ENCODE data around the gene SYCP2. TPM values are rescaled to one million over a fixed set of nuclear protein-coding genes. Genes with fewer than 3 reads are reported as not detected.
"Not testable (repeated sequence)": the region's sequence is repeated elsewhere in the genome, so short reads cannot be mapped to it uniquely, and the experiment has no call there.

SYCP2 gene, protein sequence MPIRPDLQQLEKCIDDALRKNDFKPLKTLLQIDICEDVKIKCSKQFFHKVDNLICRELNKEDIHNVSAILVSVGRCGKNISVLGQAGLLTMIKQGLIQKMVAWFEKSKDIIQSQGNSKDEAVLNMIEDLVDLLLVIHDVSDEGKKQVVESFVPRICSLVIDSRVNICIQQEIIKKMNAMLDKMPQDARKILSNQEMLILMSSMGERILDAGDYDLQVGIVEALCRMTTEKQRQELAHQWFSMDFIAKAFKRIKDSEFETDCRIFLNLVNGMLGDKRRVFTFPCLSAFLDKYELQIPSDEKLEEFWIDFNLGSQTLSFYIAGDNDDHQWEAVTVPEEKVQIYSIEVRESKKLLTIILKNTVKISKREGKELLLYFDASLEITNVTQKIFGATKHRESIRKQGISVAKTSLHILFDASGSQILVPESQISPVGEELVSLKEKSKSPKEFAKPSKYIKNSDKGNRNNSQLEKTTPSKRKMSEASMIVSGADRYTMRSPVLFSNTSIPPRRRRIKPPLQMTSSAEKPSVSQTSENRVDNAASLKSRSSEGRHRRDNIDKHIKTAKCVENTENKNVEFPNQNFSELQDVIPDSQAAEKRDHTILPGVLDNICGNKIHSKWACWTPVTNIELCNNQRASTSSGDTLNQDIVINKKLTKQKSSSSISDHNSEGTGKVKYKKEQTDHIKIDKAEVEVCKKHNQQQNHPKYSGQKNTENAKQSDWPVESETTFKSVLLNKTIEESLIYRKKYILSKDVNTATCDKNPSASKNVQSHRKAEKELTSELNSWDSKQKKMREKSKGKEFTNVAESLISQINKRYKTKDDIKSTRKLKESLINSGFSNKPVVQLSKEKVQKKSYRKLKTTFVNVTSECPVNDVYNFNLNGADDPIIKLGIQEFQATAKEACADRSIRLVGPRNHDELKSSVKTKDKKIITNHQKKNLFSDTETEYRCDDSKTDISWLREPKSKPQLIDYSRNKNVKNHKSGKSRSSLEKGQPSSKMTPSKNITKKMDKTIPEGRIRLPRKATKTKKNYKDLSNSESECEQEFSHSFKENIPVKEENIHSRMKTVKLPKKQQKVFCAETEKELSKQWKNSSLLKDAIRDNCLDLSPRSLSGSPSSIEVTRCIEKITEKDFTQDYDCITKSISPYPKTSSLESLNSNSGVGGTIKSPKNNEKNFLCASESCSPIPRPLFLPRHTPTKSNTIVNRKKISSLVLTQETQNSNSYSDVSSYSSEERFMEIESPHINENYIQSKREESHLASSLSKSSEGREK (N-terminal part only)
- 0.35 and 0.47 TPM in 2 replicates for total RNA-seq (2014; rRNA removed; shearing (Covaris generic))
- 0.15 and 0.42 TPM in 2 replicates for polyA plus RNA-seq (2015; cell fraction: cytosol; rRNA removed)
- polyA plus RNA-seq (2015; cell fraction: nucleus; rRNA removed): 3.1 and 5.7 TPM in 2 replicates

DNA sequence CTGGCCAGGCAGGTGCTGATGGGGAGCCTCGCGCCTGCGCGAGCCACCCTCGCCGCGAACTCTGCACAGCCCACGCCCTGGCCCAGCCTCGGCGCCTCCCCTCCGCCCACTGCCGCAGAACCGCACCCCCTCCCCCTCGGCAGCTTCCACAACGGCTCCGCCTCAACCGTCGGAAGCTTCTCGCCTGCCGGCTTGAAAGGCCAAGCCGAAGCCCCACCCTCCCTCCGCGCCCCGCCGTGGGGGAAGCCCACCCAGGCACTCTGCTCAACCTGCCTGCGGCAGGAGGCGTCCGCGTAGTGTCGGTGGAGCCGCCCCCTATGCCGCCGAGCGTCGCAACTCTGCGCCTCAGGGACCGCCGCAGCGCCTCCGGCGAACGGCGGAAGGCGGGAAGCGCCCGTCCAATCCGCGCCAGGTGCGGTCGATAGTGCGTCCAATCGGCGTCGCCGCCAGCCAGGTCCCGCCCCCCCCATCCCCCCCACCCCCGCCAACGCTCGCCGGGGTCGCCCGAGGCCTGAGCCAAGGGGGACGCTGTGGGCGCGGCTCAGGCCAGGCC lies at the start of gene SYCP2:
SYCP2 (minus strand) TSS at position 342 of the 553 bp plus-strand sequence. CDS start 11,224 bp downstream, outside the sequence.
- no peak for DNase-seq (ENCODE audit: low read depth)

DNA sequence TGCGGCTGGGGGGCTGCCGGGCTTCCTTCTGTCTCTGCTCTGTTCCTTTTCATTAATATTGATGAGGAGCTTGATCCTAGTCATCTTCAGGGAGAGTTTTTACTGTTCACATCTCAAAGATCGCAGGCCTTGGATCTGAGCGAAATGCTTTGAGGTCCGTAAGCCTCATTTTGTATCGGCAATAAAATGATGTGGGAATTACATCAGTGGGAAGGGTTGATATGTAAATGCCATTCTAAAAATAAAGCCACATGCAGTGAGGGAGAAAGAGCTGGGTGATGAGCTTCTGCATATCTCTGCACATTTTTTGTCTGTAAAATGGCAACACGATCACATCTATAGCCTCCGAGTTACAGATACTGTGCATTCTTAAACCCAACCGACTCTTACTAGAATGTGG lies 49.6 kb upstream of the SYCP2 start:
- DNase-seq (ENCODE audit: low read depth): no peak

DNA sequence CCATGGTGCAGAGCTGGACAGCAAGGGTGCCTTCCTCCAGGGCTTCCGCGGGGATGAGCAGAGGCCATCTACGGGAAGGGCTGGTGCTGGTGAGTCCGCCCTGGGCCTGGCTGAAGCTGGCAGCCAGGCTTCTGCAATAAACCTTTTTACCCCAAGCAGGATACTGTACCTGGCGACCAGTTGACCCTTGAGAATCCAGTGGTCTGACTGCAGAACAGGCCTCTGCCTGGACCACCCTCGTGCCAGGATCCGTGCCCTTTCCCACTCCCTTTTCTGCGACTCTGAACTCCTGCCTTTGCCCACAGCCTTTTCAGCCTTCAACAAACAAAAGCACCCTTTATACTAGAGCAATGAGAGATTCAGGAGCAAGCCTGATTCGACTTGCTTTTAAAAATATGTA lies 43.6 kb upstream of the SYCP2 start:
- no peak for DNase-seq (ENCODE audit: low read depth)

DNA sequence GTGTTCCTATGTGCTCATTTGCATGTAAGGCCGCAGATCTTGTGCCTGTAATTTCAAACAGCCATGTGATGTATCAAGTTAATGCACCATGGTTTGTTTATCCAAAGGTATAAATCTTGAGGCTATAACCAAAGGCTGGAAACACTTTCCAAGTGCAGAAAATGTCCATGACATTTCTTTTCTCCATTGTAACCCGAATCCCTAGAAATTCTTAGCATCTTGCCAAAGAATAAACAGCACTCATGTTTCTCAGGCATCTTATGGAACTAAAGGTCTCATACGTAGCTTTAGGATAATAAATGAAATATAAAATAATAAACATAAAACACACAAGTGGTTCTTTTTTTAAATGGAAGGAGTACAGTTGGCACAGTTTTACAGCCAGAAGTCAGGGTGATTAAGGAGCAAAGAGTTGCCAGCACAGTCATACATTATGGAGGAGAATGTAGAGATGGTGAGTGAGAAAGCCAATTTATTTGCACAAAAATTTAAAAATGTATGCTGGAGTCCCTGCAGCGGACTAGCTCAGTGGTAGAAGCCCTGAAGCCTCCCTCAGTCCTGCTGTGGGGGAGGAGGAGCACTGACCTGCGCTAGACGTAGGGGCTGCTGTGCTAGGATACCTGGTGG lies 42.8 kb upstream of the SYCP2 start:
- DNase-seq (ENCODE audit: low read depth): no peak

DNA sequence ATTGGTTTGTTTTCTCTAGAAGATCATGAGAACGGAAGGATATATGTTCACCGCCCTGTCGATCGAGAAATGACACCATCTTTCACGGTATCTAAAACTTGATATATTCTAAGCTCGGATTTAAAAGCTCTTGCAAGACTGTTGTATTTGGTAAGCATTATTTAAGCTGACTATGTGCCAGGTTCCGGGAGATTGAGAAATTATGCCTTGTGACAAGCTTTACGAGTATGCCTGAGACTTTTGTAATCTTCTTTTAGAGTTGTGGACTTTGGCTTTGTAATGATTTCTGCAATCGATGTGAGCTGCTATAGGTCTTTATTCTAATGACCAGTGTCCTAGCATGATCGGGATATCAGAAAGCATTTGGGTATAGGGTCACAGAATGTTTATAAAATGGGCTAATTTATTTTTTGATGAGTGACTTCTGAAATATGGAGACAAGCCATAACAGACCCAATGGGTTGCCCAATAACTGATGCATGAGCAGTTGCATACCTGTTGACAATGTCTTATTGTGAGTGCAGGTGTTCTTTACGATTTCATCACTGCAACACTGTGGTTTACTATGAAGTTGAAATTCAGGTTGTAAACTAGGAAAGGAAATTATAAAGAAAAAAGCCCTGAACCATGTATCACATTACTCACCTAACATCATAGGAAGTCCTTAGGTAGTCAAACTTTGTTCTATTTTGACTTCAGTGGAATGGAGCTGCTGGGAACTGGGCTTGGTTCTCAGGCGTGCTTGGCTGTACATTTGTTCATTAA lies 38.8 kb upstream of the SYCP2 start:
- no peak for DNase-seq (ENCODE audit: low read depth)

DNA sequence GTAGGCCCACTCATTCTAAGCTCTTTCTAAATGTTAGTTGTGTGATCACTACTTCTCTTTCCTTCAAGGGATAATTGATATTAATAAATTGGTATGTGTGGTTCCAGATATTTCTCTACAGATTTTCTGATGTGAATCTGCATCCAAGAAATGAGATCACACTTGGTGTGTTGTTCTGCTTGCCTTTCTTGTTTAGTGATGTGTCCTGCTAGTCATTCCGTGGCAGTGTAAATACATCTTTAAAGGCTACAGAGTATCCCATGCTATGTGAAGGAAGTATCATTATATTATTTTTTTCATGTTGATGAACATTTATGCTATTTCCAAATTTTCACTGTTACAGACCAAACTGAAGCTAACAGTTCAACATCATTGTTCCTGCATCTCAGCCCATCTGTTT lies 38.0 kb upstream of the SYCP2 start:
- DNase-seq (ENCODE audit: low read depth): no peak

DNA sequence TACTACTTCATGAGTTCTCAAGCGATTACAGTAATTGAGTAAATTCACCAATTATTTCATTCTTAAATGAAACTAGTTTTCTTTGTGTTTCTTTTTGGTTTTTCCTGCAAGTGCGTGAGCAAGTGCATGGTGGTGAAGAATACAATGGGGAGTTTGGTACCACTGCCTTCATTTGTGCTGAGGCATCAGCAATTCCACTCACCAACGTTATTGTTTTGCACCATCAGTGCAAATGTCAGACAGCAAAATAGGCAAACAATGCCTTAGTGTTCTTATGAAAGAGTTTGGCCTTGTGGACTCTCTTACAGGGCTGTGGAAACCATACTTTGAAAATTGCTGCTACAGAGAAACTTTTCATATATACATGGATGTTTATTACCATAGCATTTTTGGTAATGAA lies 33.0 kb upstream of the SYCP2 start:
- DNase-seq (ENCODE audit: low read depth): no peak

DNA sequence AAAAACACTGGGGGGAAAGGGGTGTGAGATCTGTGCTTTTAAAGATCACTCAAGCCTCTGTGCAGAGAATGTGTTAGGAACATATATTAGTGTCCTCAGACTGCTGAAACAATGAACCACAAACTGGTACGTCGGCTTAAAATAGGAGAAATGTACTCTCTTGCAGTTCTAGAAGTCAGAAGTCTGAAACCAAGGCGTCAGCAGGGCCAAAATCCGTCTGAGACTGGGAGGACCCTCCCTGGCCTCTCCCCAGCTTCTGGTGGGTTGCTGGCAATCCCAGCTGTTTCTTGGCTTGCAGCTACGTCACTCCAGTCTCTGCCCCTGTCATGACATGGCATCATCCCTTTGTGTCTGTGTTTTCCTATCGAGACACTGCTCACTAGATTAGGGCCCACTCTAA lies 28.7 kb upstream of the SYCP2 start:
- DNase-seq (ENCODE audit: low read depth): no peak

DNA sequence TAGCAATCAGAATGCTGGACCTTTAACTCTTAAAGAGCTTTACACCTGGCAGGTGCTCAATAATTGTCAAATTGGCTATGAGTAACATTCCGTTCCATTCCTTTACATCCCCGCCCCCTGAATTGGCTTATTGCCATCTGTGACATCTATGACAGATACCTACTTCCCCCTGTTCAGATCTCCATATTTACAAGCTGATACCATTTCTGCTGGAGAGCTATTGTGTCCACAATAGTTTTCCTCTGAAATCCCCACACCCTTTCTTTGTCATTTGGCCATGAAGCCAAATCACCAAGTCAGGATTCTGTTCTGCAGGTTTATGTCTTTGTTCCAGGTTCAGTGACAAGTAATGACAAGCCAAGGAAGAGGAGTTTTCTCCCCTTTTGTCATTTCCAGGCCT lies 28.0 kb upstream of the SYCP2 start:
- DNase-seq (ENCODE audit: low read depth): no peak

DNA sequence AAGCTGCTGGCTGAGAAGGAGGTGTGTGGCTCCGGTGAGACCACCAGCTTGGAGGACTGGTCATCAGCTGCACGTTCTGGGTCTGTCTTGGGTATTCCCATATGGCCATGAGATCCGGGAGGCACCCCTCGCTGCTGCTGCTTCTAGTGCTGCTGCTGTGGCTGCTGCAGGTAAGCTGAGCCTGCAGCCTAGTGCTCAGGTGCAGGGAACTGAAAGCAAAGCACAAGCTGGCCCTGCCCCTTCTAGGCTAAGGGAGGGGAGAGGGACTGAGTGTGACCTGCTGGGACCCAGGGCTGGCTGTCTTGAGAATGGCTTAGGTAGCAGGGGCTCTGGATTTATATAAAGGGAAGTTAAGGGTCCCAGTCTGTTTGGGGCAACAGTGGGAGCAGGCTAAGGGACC lies 25.2 kb upstream of the SYCP2 start:
- DNase-seq (ENCODE audit: low read depth): no peak

DNA sequence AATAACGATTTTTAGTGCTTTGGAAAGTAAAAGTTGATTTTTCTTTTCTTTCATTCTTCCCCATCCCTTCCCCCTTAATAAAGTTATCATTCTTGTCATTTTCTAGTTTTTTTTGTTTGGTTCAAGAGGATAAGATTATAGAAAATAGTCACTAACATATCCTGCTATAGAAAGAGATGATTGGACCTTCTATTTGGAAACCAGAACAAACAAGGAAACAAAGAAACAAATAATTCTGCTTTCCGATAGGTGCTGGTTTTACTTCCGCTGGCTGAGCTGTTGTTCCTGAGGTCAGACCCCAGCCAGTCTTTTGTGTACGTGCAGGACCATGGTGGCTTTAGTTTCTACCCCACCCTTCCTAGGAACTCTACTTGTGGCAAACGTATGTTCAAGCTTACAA lies 24.7 kb upstream of the SYCP2 start, which contains the start of gene CDH26:
CDH26 (plus strand) TSS at position 301 of the 400 bp plus-strand sequence. CDS start 304 bp downstream, outside the sequence.
- DNase-seq (ENCODE audit: low read depth): no peak

DNA sequence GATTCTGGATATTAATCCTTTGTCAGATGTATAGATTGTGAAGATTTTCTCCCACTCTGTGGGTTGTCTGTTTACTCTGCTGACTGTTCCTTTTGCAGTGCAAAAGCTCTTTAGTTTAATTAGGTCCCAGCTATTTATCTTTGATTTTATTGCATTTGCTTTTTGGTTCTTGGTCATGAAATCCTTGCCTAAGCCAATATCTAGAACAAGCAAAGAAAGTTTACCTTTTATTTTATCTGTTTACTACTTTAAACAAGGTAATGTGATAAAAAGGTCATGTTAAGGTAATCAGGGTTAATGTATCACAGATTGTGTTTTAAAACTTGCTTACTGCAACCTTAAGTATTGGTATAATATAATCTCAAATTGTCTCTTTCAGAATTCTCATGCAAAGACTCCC lies 24.1 kb upstream of the SYCP2 start:
- DNase-seq (ENCODE audit: low read depth): not testable (repeated sequence)

DNA sequence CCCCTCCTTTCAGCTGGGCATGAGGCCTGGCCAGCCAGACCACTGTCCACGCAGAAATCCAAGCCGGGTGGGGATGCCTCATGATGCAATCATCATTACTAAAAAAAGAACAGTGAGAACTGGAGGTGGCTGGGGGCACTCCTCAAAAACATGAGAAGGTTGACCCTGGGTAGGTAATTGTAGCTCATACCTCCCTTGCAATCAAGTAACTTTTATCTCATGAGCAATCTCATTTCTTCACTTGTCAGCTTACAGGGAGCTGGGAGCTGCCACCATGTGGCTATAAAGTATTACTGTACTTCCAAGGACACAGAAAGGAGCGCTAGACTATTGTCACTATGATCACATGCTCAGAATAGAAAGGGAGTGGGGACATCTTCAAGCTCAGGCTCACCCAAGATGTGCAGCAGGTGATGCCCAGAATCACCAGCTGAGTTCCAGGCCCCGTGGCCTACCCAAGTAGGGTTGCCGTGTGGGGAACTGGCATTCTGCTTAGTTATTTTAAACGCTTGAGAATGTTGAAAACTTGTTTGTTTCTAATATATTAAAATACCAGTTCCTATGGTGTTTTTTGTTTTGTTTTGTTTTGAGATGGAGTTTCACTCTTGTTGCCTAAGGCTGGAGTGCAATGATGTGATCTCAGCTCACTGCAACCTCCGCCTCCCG lies 21.8 kb upstream of the SYCP2 start:
- DNase-seq (ENCODE audit: low read depth): no peak

DNA sequence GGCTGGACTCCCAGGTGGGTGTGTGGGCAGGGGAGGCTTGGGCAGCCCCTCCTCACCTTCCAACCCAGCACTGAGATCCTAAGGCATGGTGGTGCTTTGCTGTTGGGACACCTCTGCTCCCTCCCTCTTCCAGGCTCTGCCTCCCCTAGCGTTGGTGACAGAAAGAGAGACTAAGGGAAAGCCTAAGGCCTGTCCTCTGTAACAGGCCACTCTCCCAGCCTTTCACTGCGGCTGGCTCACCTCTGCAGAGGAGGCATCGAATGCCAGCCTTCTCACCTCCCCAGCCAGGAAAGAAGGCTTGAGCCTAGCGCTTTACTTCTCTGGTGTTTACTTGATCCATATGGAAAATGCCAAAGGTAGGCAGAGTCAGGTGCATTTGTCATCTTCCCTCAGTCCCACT lies 21.3 kb upstream of the SYCP2 start:
- no peak for DNase-seq (ENCODE audit: low read depth)

DNA sequence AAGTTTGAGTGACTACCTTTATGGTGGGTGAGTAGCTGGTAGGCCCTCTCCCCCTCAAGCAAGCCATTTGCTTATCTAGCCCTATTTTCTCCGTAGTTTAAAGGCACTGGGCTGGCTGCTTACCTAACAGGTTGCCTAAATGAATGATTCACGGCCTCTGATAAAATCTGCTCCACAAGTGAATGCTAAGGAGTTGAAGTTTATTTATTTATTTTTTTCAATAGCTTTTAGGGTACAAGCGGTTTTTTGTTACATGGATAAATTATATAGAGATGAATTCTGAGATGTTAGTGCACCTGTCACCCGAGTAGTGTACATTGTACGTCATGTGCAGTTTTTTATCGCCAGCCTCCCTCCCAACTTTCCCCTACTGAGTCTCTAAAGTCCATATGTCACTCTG lies 16.5 kb upstream of the SYCP2 start:
- DNase-seq (ENCODE audit: low read depth): no peak

DNA sequence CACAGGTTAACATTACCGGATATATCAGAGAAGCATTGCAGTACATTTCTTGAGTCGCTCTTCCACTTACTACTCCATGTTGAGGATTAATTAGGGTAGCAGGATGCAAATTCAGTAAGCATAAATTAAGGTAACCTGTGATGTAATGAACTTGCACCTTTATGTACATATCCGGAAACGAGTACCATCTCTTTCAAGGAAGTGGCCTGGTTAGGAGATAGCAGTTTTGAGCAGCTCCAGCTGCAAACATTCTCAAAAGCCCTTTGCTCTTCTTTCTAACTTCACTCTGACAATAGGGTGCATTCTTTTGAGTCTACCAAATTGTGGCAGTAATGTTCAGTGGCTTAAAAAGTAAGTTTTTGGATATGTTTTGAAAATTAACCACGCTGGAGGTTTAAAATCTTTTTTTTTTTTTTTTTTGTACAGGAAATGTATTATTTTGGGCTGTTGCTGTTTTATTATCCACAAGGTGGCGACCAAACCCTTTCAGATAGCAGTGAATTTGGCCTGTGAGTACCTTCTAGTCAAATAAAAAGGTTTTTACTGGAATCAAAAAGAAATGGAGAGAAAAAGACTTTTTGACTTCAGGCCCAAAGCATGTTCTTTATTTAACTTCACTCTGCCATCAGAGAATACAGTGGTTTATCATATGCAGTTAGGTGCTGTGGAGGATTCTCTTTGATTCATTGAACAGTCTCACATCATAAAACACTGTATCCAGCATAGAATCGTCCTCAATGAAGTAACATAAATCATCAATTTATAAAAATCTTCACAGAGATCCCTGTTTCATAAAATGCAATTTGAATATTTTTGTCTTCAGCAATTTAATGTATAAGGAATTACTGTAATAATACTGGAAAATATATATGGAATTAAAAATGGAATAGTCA lies 15.6 kb upstream of the SYCP2 start:
- peak; percentile 43 for DNase-seq (ENCODE audit: low read depth)

DNA sequence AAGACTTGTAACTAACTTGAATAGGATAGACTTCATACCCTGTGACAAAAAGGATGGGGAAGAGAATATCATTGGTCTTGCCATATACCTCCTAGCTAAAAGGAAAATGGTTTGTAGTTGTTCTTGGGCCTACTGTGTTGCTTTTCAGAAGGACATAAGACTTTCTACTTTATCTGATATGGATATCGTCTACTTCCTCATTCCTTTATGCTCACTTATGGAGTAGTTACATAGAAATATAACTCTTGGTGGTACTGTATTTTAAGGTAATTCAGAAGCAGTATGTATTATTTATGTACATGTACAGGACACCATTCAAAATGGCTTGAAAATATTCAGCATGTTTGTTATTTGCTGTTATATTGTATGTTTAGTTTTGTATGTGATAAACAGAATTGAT lies 14.8 kb upstream of the SYCP2 start:
- DNase-seq (ENCODE audit: low read depth): no peak

DNA sequence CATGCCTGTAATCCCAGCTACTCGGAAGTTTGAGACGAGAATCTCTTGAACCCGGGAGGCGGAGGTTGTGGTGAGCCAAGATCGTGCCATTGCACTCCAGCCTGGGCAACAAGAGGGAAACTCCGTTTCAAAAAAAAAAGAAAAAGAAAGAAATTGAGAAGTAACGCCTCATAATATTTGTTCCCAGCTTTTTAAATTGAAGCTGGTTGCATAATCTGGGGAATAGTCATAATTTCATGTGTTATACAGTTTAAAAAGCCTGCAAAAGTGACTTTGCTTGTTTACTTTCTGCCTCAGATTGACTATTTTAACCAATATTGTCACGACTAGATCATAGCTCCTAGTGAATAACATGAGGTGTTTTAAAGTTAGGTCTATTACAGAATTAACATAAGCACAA lies 13.9 kb upstream of the SYCP2 start:
- DNase-seq (ENCODE audit: low read depth): no peak

Data from HT1080 (cell line).